ENCODE data around the gene TOR1AIP2.
"Not testable (repeated sequence)": the region's sequence is repeated elsewhere in the genome, so short reads cannot be mapped to it uniquely, and the experiment has no call there.

Gene TOR1AIP2

DNA sequence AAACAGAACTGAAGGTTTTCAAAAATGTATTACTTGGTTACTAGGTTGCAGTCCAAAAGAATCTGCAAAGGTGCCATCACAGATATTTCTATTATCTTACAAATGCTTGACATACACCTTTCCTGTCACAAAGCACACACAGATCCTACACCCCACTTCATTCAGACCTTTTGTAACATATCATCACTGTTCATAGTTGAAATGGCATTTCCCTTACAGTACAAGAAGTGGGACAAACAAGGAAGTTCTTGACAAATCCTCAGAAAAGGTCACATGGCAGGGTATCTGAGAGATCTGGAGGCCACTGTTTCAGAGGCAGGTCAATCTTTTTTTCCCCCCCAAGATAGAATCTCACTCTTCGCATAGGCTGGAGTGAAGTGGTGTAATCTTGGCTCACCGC lies 21.3 kb downstream of the TOR1AIP2 start:
- Histone ChIP-seq H3K36me3 (ENCODE audit: control insufficient read depth, insufficient read depth, low read length) (peaks cover 49% of the 10 kb centered on the region), H3K9me3 (ENCODE audit: control insufficient read depth, low read length) (no peaks in the 10 kb centered on the region), H3K4me1 (ENCODE audit: control insufficient read depth, insufficient read depth, low read length, poor library complexity, severe bottlenecking) (no peaks in the 10 kb centered on the region), H3K4me3 (ENCODE audit: extremely low read depth, insufficient read depth, low read length, poor library complexity, severe bottlenecking) (no peak overlapping the region), H3K27ac (ENCODE audit: low read depth, low read length, severe bottlenecking) (no peak overlapping the region)
- 90% methylated on average over 2 of the region's 2 CpGs; no CpG with 5 or more reads in 1 of the 2 experiments for WGBS, 2 experiments (ENCODE audit: insufficient coverage in 2 of 2)

DNA sequence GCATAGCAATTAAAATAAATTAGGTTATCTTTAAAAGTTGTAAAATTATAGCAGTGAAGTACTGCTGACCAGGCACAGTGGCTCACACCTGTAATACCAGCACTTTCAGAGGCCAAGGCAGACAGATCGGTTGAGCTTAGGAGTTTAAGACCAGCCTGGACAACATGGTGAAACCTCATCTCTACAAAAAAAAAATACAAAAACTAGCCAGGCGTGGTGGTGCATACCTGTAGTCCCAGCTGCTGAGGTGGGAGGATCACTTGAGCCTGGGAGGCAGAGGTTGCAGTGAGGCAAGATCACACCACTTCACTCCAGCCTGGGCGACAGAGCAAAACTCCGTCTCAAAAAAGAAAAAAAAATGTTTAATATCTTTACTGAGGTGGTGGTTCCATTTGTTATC lies 21.8 kb downstream of the TOR1AIP2 start:
- not testable (repeated sequence) for H3K4me3 ChIP-seq (ENCODE audit: extremely low read depth, insufficient read depth, low read length, poor library complexity, severe bottlenecking); H3K9me3 ChIP-seq (ENCODE audit: control insufficient read depth, low read length); H3K4me1 ChIP-seq (ENCODE audit: control insufficient read depth, insufficient read depth, low read length, poor library complexity, severe bottlenecking); H3K27ac ChIP-seq (ENCODE audit: low read depth, low read length, severe bottlenecking)
- peaks cover 51% of the 10 kb centered on the region for H3K36me3 ChIP-seq (ENCODE audit: control insufficient read depth, insufficient read depth, low read length)
- 80 to 100% methylated on average over 1 of the region's 4 CpGs for WGBS, 2 experiments (ENCODE audit: insufficient coverage in 2 of 2)

DNA sequence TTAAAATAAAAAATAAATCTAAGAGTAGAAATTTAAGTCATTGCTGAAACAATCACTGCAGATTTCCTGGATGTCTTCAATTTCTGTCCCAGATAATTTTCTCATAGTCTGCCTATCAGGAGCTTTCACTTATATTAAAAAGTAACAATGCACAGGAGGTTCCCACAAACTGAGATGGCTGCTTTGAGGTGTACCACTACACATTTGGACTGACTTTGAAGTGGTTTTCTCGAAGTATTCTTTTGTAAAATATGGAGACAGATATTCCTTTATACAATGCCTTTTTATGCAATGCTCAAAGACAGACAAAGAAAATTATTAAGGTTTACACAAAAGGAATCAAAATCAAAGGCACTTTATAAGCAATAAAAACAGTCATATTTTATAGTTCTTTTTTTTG lies 24.5 kb downstream of the TOR1AIP2 start:
- H3K4me3 ChIP-seq (ENCODE audit: extremely low read depth, insufficient read depth, low read length, poor library complexity, severe bottlenecking), result no peak overlapping the region
- no peaks in the 10 kb centered on the region for H3K9me3 ChIP-seq (ENCODE audit: control insufficient read depth, low read length)
- no peak overlapping the region for H3K27ac ChIP-seq (ENCODE audit: low read depth, low read length, severe bottlenecking)
- no CpG with 5 or more reads among the region's 1 CpG for WGBS, 2 experiments (ENCODE audit: insufficient coverage in 2 of 2)
- H3K36me3 ChIP-seq (ENCODE audit: control insufficient read depth, insufficient read depth, low read length), result peaks cover 61% of the 10 kb centered on the region
- H3K4me1 ChIP-seq (ENCODE audit: control insufficient read depth, insufficient read depth, low read length, poor library complexity, severe bottlenecking), result no peaks in the 10 kb centered on the region

DNA sequence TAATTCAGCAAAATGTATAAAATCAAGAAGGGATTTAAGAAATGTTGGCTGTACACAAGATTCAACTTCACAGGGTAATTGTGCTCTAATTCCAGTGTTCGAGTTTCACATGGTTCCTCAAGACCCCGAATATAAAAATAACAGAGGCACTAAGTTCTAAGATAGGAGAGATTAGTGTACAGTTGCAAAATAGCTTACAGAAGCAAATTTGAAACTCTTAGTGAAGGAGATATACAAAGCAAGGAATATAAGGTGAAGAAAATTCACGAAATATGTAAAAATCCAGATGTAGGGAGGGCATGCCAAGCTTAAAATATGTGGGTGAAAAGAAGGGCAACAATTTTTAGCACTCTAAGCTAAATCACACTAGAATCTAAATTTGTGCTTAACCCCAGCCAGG lies 29.4 kb downstream of the TOR1AIP2 start:
- Histone ChIP-seq H3K4me1 (ENCODE audit: control insufficient read depth, insufficient read depth, low read length, poor library complexity, severe bottlenecking) (no peaks in the 10 kb centered on the region), H3K36me3 (ENCODE audit: control insufficient read depth, insufficient read depth, low read length) (peaks cover 72% of the 10 kb centered on the region), H3K4me3 (ENCODE audit: extremely low read depth, insufficient read depth, low read length, poor library complexity, severe bottlenecking) (no peak overlapping the region), H3K9me3 (ENCODE audit: control insufficient read depth, low read length) (no peaks in the 10 kb centered on the region), H3K27ac (ENCODE audit: low read depth, low read length, severe bottlenecking) (no peak overlapping the region)
- WGBS, 2 experiments (ENCODE audit: insufficient coverage in 2 of 2), result 96 to 100% methylated on average over 2 to 3 of the region's 3 CpGs

DNA sequence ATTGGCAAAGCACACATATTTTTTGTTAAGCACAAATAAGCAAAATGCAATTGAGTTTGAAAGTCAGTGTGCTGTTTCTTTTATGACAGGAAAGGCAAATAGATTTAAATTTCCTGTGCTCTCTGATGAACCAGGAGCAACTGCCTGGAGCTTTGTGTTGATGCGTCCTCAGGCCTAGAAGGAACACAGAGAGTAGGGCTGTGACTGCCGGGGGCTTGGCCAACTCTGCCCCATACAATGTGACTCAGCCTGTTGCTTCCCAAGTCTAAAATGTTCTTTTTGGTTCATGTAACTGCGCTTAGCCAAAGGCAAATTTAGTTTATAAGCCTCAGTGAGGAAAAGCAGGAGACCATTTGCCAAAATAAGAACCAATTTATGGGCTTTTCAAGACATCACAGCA lies 37.5 kb downstream of the TOR1AIP2 start:
- H3K36me3 ChIP-seq (ENCODE audit: control insufficient read depth, insufficient read depth, low read length), result peaks cover 29% of the 10 kb centered on the region
- no peaks in the 10 kb centered on the region for H3K4me1 ChIP-seq (ENCODE audit: control insufficient read depth, insufficient read depth, low read length, poor library complexity, severe bottlenecking)
- no peak overlapping the region for H3K27ac ChIP-seq (ENCODE audit: low read depth, low read length, severe bottlenecking)
- no peaks in the 10 kb centered on the region for H3K9me3 ChIP-seq (ENCODE audit: control insufficient read depth, low read length)
- no peak overlapping the region for H3K4me3 ChIP-seq (ENCODE audit: extremely low read depth, insufficient read depth, low read length, poor library complexity, severe bottlenecking)
- WGBS, 2 experiments (ENCODE audit: insufficient coverage in 2 of 2), result 91 to 97% methylated on average over 3 of the region's 3 CpGs

DNA sequence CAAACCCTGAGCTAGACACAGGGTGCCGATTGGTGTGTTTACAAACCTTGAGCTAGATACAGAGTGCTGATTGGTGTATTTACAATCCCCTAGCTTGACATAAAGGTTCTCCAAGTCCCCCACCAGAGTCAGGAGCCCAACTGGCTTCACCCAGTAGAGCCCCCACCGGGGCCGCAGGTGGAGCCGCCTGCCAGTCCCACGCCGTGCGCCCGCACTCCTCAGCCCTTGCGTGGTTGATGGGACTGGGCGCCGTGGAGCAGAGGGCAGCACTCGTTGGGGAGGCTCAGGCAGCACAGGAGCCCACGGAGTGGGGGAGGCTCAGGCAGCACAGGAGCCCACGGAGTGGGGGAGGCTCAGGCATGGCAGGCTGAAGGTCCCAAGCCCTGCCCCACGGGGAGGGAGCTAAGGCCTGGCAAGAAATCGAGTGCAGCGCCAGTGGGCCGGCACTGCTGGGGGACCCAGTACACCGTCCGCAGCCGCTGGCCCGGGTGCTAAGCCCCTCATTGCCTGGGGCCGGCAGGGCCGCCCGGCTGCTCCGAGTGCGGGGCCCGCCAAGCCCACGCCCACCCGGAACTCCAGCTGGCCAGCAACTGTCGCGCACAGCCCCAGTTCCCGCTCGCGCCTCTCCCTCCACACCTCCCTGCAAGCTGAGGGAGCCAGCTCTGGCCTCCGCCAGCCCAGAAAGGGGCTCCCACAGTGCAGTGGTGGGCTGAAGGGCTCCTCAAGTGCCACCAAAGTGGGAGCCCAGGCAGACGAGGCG lies 40.7 kb downstream of the TOR1AIP2 start:
- H3K27ac ChIP-seq (ENCODE audit: low read depth, low read length, severe bottlenecking); H3K4me3 ChIP-seq (ENCODE audit: extremely low read depth, insufficient read depth, low read length, poor library complexity, severe bottlenecking); H3K9me3 ChIP-seq (ENCODE audit: control insufficient read depth, low read length); H3K4me1 ChIP-seq (ENCODE audit: control insufficient read depth, insufficient read depth, low read length, poor library complexity, severe bottlenecking): not testable (repeated sequence)
- 95 to 97% methylated on average over 19 to 25 of the region's 38 CpGs for whole genome bisulfite sequencing, 2 experiments (ENCODE audit: insufficient coverage in 2 of 2)
- peaks cover 17% of the 10 kb centered on the region for H3K36me3 ChIP-seq (ENCODE audit: control insufficient read depth, insufficient read depth, low read length)

DNA sequence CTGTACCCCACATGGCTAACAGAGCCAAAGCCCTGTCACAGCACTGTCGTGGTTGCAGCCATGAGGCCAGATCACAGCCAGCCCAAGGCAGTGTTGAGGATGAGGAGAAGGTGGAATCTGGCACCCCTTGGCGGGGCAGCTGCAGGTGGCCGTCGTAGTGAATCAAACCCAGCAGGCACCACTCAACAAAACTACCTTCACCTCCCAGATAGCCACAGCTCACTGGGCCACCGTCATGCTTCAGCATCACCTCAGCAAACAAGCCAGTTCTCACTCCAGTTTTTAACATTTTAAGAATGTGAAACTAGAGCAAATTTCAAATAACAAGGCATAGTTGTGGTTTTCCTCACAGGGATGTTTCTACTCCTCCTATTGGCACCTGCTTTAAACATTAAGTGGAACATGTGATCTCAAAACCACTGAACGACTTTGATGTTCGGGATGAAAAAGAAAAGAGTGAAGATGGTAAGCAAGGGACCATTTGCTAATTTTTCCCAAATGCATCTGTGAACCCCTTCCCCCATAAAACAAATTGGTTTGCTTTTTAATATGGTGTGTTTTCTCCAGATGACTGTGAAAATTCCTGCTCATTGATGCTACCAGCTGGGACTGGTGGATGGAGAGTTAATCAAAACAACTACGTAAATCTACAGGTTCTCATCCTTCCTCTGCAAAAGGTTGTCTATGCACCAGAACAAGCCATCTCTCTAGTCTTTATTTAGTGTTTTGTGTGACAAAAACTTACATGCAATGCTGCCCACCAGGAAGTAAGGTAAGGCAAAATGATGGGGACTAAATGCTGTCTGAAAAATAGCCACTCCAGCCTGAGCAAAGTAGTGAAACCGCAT lies 45.5 kb downstream of the TOR1AIP2 start:
- no peak overlapping the region for H3K4me3 ChIP-seq (ENCODE audit: extremely low read depth, insufficient read depth, low read length, poor library complexity, severe bottlenecking)
- H3K27ac ChIP-seq (ENCODE audit: low read depth, low read length, severe bottlenecking), result no peak overlapping the region
- H3K4me1 ChIP-seq (ENCODE audit: control insufficient read depth, insufficient read depth, low read length, poor library complexity, severe bottlenecking), result no peaks in the 10 kb centered on the region
- WGBS, 2 experiments (ENCODE audit: insufficient coverage in 2 of 2), result 80 to 90% methylated on average over 1 to 3 of the region's 9 CpGs
- H3K9me3 ChIP-seq (ENCODE audit: control insufficient read depth, low read length), result no peaks in the 10 kb centered on the region
- H3K36me3 ChIP-seq (ENCODE audit: control insufficient read depth, insufficient read depth, low read length), result no peaks in the 10 kb centered on the region

DNA sequence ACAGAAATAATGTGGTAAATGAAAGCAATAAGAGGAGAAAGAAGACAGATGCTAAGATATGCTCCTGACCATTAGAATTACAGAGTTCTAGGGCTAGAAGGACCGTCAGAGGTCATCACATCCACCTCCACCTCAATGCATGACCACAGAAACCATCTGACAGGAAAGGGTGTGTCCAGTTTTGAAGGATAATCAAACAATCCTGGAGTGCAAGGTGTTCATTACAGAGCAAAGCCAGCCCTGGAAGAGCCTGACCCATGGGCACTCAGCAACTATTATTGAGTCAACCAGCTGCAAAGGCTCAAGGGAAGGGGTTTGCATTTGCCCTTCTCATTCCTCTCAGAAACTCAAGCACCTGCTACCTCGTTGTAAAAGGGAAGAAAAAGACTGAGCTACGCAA lies 46.4 kb downstream of the TOR1AIP2 start:
- Histone ChIP-seq H3K36me3 (ENCODE audit: control insufficient read depth, insufficient read depth, low read length) (no peaks in the 10 kb centered on the region), H3K9me3 (ENCODE audit: control insufficient read depth, low read length) (no peaks in the 10 kb centered on the region), H3K27ac (ENCODE audit: low read depth, low read length, severe bottlenecking) (no peak overlapping the region), H3K4me1 (ENCODE audit: control insufficient read depth, insufficient read depth, low read length, poor library complexity, severe bottlenecking) (no peaks in the 10 kb centered on the region), H3K4me3 (ENCODE audit: extremely low read depth, insufficient read depth, low read length, poor library complexity, severe bottlenecking) (no peak overlapping the region)
- WGBS, 2 experiments (ENCODE audit: insufficient coverage in 2 of 2), result 80 to 82% methylated on average over 1 to 2 of the region's 3 CpGs

DNA sequence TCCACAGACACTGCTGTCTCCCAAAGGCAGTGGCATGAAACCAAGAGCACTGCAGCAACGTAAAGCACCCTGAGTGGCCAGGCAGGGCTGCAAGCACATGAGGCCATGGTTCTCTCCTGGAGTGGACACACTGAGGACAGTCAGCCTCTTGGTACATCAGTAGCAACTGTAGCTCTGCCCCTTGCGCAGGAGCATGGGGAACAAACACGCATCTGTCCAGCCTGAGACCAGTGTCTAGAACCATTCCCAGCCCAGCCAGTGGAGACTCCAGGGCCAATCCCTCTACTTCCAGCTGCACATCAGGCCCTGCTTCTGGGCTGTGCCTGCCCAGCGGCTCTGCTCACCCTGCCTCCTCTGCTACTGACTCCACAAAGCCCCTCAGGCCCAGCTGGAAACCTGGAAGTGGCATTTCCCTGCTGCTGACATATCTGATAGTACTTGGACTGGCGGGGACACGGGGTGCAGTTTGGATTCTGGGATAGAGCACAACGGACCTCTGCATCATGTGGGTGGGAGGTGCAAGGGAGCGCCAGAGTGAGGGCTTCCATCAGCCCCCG lies 49.0 kb downstream of the TOR1AIP2 start:
- Histone ChIP-seq H3K9me3 (ENCODE audit: control insufficient read depth, low read length) (no peaks in the 10 kb centered on the region), H3K36me3 (ENCODE audit: control insufficient read depth, insufficient read depth, low read length) (no peaks in the 10 kb centered on the region), H3K4me3 (ENCODE audit: extremely low read depth, insufficient read depth, low read length, poor library complexity, severe bottlenecking) (no peak overlapping the region), H3K27ac (ENCODE audit: low read depth, low read length, severe bottlenecking) (no peak overlapping the region), H3K4me1 (ENCODE audit: control insufficient read depth, insufficient read depth, low read length, poor library complexity, severe bottlenecking) (no peaks in the 10 kb centered on the region)
- WGBS, 2 experiments (ENCODE audit: insufficient coverage in 2 of 2), result 87 to 88% methylated on average over 7 of the region's 9 CpGs

DNA sequence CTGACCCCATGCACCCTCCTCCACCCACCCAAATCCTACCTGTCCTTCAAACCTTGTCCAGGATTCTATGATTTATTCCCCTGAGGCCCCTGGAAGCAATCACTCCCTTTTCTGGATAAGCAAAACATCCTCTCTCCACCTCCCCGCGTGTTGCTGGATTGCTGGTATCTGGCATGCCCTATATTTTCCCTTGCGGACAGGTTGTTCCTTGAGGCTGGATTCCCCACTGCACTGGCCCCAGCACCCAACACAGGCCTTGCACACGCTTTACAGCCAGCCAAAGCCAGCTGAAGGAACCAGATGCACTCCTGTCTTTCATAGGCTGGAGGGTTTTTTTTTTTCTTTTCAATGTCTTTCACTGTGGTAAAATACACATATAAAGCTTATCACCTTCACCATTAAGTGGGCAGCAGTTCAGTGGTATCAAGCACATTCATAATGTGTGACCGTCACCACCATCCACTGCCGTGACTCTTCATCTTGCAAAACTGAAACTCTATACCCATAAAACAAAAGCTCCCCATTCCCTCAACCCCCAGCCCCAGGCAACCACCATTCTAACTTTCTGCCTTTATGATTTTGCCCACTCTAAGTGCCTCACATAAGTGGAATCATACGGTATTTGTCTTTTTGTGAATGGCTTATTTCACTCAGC lies 50.9 kb downstream of the TOR1AIP2 start:
- H3K9me3 ChIP-seq (ENCODE audit: control insufficient read depth, low read length), result no peaks in the 10 kb centered on the region
- 90 to 92% methylated on average over 6 of the region's 7 CpGs for WGBS, 2 experiments (ENCODE audit: insufficient coverage in 2 of 2)
- no peaks in the 10 kb centered on the region for H3K4me1 ChIP-seq (ENCODE audit: control insufficient read depth, insufficient read depth, low read length, poor library complexity, severe bottlenecking)
- no peak overlapping the region for H3K27ac ChIP-seq (ENCODE audit: low read depth, low read length, severe bottlenecking)
- H3K36me3 ChIP-seq (ENCODE audit: control insufficient read depth, insufficient read depth, low read length), result no peaks in the 10 kb centered on the region
- no peak overlapping the region for H3K4me3 ChIP-seq (ENCODE audit: extremely low read depth, insufficient read depth, low read length, poor library complexity, severe bottlenecking)
